Activated naive CD4-positive, alpha-beta T cell treated with Interleukin-2 at 50 U/mL for 16 hours (primary cell): ENCODE results near the gene FTH1.
"Not testable (repeated sequence)": the region's sequence is repeated elsewhere in the genome, so short reads cannot be mapped to it uniquely, and the experiment has no call there.

Experiments used
- DNase-seq: peaks from one replicate; pipeline ENCODE4 v3.0.0-alpha.2; 2020

FTH1 gene

DNA sequence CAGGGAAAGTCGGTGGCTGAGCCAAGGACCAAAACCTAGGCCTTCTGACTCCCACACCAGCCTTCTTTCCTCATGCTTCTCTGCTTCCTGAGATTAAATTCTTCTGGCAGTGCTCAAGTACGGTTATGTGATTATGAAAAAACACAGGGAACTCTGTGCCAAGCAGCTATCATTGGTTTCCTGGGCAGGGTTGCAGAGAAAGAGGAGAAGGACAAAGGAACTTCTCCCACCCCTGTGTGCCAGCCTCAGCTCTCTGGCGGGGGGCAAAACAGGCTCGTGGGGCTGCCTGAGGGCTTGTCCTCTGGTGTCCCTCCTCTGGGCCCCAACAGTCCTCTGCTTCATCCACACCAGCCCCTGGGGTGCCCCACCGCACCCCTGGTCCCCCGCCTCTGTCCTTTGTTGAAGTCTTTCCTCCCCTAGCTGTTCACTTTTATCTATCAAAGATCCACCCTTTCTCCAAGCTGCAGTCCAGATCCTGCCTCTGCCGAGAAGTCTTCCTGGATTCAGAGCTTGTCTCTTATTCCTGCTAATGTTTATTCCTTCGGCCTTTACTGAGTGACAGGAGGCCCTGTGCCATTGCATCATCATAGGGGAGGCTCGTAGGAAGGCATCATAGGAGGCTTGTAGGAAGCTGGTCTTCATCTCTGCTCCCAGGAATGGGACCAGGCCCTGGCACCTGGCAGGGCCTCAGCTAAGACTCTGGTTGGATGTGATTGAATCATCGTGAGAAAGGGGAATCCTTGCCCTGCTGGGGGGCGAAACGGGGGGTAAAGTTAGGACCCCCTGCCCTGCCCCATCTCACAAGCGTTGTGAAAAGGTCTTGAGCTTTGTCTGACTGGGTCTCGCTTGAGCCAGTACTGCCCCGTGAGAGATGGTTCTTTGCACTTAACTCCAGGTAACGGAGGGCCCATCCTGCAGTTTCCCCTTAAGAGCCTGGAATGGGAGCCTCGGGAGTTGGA, 11.5 kb upstream of the FTH1 start:
- DNase-seq: no peak

DNA sequence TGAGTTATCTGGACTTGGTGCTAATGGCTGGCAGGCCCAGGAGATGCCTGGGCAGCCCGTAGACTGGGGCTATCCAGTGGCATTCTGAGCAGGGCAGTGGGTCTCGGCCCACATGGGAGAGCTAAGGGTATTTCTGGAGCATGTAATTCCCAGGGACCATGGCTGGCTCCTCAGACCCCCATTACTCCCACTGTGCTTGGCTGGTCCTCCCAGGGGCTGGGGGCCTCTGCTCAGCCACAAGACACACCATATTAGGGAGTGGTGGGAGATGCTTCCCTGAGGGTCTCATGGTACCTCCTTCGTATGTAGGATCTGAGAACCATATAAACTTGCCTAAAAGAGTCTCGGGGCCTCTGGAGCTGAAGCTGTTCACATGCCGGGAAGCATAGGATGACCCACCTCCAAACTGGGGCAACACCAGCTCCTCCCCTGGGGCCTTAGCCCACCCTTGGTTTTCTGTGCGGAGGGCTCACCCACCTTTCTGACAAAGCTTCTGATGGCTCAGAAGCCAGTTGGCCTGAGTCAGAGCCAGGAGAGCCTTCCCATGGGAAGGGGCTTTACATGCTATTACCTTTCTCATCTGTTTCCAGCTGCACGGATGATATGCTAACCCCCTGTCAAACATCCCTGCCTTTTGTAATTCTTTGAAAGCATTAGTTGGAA, 9.5 kb upstream of the FTH1 start:
- no peak for DNase-seq

DNA sequence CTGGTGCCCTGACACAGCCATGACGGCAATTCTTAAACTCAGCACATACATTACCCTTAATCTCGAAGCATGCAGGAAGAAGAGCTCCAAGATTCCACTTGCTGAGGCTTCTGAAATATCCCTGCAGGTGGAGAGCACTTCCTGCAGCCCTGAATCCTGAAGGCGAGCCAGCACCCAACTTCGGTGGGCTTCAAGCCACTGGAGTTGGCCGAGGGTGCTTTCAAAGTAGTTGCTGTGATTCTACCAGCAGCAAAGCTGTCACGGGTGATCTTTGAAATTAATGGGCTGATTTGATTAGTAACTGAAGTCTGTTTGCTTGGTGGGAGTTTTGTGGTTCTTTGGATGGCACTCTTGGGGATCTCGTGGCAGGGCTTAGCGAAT, 9.0 kb upstream of the FTH1 start:
- no peak for DNase-seq

DNA sequence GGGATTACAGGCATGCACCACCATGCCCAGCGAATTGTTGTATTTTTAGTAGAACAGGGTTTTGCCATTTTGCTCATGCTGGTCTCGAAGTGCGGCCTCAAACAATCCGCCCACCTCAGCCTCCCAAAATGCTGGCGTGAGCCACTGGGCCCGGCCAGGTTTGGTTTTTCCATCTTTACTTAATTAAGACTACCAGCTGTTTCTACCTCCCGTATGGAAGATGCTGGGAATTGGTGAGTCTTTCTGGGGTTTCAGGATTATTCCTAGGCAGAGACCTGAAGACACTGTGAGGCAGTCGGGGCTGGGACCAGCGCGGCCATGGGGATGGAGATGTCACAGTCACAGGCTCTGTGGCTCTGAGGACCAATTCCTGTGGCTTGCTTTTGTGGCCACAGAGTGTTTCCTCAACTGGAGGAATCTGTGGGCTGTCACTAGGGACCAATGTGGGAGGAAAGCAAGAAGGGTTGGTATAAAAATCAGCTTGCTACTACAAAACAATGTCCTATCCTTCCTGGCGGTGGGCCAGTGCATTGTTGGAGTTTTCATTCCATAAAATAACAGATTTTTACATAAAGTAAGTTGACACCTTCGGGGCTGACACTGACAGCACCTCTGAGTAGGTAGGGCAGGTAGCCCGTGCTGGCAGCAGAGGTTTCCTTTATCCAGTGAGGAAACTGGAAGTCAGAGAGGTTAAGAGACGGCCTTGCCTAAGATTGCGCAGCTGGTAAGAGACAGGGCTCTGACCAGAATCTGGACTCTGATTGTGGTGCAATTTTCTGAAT, 8.4 kb upstream of the FTH1 start:
- no peak for DNase-seq

DNA sequence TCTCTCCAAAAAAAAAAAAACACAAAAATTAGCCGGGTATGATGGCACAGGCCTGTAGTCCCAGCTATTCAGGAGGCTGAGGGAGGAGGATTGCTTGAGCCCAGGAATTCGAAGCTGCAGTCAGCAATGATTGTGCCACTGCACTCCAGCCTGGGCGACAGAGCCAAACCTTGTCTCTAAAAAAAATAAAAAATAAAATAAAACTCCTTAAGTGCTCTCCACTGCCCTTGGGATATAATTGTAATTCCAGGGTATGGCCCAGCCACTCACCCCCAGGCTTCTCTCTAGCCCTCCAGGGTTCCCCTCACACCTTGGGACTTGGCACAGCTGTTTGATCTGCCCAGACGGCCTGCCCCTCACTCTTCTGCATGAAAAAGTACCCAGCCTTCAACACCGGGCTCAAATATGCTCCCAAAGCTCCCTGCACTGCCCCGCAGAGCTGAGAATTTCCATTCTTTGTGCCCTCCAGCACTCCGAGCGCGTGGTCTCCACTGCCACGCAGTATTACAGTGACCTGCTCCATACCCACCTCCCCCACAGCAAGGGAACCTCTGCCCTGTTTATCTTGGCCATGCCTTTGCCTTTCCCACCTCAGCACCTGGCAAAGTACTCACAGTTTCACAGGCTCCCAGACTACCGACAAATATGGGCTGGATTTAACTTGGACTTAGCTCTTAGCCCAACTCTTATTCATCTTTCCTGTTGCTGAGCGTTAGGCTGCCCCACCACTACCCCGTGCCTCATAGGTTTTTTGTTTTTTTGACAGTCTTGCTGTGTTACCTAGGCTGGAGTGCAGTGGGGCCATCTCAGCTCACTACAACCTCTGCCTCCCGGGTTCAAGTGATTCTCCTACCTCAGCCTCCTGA, 7.6 kb upstream of the FTH1 start:
- DNase-seq: no peak

DNA sequence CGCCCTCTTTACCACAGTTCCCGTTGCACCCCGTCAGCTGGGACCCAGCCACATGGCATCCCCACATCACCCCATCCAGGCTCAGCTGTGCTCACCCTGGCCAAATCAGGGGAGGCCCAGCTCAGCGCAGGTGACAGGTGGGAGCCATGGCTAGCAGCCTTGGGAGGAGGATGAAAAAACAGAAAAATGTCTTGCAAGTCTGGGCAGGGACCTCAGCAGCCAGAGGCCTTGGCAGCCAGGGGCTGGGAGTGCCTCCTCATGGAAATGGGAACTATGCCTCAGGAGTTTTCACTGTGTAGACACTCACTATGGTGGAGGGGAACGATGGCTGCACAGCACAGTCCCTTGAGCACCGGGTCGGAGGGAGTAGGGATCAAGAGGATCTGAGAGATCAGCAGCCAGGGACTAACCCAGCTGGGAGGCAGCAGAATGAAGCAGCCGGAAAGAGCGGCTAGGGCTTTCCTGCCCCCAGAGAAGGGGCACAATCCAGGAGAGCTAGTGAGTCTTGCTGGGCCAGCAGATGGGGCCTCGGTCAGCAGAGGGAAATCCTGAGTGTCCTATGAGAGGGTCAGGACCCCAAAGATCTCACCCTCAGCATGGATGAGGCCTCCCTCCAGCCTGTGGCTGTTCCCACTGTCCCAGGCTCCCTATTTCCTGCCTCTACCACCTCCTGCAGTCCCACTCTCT, 6.2 kb upstream of the FTH1 start:
- DNase-seq: no peak

DNA sequence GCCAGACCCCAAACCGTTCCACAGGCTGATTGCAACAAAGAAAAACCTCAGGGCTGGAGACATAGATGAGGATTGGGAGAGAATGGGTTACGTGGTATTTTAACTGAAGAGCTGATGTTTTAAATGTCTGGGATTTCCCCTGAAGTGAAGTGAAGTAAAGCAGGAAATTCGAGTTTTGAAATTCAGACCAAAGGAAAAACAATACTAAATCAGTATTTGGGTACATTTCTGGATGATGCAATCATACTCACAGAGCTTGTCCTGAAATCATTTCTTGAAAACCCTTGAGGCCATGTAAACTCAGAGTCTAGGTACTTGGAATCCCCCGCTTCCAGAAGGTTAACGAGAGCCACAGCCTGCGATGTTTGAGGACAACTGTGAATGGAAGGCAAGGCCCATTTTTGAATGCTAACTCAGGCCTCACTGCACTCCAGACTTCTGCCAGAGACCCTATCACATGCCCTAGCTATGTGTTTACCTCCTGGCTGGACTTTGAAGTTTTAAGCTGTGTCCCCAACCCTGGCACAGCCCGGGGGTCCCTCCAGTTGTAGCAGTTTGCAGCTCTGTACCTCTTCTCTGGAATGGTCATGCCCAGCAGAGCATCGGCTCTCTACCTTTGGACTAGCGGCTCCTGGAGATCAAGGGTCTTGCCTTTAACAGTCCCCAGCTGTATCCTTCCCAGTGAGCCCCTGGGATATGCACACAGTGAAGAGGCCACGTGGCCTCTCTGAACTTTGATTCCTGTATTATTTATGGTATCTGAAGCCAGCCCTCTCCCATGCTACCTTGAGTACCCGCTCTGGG, 5.4 kb upstream of the FTH1 start:
- DNase-seq: no peak

DNA sequence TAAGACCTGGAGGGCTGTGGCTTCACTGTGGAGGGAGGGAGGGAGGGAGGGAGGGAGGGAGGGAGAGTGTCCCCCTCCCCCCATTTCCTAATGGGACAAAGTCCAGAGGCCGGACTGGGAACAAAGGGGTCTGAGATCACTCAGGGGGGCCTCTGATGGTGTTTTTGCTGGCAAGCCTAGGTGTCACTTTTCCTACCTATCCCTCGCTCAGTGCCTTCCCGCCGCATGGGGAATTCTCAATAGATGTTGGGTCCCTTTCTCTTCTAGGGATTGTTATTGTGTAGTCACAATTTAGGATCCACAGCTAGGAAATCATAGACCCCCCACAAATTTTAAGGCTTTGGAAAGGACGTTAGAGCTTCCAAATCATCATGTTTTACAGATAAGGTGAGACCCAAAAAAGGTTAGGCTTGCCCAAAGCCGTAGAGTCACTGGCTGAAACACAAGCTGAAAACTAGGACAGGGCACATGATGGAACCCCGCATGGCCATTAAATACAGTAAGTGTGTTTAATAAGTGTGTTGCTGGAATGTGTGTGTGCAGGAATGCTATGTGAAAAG, 4.8 kb upstream of the FTH1 start:
- no peak for DNase-seq

DNA sequence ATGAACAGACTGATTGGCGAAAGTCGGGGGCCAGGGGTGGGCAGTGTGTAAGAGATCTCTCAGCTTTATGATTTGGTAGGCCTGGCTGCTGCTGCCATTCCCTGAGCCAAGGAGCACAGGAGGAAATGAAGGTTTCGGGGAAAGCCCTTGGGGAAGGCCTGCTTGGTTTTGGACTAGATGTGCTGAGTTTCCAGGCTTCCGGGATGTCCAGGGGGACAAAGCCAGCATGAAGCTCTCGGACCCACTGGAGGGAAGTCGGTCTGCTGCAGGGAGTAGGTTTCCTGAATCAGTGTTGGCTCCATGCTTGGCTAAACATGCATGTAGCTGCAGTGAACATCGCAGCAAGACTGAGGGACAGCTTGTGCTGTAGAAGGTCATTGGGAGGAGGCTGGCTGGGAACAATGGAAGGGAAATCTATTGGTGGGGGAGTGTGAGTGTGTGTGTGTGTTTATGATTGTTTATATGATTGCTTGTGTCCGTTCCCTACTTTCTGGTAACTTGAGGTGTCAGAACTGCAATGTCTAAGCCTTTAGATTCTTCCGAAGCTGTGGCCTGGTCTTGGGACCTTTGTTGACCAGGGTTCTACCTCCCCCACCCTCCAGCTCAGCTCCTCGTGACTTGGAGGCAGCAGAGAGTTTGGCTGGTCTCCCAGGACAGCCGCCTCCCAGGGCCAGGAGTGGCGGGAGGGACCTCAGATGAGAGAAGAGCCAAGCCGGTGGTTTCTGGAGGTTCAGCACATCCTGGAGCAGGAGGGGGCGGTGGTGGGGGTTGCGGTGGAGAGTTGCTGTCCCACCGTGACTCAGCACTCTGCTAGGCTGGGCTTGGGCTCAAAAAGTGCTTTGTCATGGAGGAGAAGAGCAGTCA, 4.0 kb upstream of the FTH1 start:
- peak; percentile 47 for DNase-seq

DNA sequence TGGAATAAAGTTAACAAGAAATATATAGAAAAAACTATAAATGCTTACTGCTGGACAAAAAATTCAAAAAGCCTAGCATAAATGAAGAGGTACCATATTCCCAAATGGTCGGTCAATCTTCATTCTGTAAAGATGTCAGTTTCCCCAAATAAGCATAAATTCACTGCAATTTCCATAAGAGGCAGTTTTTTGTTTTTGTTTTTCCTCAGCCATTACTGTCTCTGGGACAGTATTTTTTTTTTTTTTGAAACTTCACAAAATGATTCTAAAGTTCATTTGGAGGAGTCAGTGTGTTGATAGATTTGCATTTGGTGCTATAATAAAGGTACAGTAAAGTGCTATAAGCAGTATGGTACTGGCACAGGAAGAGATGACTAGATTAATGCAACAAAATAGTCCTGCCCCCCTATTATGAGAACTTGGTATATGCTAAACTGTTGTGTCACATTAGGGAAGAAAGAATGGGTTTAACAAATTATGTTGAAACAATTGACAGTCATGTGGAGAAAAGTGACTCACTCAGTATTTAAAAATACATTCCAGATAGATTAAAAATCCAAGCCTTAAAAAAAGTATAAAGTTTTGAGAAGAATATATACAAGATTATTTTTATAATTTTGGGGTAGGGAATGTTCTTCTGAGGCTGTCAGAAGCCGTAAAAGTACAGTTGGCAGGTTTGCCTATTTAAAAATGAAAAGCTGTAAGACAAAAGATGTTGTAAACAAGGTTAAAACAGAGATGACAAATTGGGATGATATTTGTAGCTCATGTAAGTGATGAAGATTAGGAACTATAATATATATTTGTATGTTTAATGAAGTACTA, 2.6 kb upstream of the FTH1 start:
- DNase-seq: no peak

DNA sequence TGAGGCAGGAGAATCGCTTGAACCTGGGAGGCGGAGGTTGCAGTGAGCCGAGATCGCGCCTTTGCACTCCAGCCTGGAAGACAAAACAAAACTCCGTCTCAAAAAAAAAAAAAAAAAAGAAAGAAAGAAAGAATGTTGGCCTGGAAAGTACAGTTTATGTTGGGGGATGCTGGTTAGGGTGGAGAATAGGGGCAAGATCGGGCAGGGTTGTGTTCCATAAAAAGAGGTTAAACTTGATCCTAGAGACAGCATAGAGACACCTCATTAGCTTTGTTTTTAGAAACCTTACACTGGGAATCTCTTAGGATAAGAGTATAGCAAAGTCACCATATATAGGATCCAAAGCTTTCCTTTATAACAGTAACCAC, 1.9 kb upstream of the FTH1 start:
- no peak for DNase-seq

DNA sequence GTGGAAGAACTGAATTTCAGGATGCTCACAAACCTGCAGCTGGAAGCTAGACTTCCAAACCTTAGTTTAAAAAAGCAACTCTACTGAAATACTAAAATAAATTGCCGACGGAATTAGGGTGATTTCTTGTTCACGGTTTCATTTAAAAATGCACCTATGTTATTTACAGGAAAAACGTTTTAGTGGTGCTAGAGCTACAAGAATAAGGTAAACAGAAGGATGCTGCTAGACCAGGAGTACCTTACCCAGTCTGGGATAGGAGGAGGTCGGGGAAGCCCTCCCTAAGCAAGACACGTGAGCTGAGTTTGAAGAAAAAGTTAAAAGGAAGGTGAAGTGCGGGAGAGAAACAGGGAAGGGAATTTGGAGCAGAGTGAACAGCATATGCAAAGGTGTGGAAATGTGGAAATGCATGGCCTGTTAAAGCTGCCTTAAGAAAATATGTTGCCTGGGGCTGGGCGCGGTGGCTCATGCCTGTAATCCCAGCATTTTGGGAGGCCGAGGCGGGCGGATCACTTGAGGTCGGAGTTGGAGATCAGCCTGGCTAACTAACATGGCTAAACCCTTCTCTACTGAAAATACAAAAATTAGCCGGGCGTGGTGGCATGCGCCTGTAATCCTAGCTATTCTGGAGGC, 1.4 kb upstream of the FTH1 start:
- no peak for DNase-seq

DNA sequence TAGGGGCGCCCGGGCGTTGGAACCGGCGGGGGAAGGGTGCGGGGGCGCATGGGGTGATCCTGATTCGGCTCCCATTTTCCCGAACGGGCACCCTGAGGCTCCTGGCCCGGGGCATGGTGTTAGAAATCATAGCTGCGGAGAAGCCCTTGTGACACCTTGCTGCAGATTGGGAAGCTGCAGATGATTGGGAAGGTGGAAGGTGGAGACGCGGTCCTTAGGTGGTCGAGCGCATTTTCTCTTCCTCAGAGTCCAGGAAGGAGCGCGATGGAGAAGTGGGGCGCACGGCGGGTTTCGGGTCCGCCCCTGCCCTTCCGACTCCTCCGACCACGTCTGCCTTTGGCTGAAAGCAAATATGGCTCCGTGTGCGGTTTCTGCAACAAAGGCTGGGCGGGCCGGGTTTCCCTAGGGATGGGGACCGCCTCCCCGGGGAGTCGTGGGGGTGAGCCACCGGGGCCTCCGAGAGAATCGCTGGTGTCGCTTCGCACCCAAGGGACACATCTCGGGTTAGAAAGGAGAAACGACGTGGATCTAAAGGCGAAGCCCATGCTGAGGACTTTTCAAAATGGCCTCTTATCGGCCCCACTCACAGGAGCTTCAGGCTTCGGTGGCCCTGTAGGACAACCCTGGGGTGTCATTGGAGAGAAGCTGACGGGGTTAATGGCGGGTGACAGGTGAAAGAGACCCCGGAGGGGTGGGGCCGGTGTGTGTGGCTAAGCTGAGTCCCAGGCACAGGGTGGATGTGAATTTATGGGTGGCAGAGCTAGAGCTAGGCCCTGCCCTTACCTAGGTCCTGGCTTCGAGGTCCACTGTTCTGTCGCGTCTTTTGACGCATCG, 707 bp upstream of the FTH1 start:
- peak; percentile 37 for DNase-seq

DNA sequence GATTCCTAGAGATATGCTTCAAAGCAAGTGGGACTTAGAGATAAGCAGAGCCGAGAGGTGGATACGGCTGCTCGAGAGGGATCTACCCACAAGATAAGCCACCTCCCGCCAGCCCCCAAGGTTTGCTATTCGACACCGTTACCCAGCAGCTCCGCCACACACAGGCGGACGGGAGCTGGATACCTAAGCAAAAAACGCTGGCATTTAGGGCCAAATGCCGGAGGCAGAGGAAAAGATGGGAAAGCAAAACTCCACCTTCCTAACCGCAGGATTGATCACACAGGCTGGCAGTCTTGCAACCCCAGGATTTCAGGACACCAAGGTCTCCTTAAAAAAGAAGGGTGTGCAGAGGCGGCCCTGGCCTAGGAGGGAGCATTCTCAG, 709 bp downstream of the FTH1 start:
- peak; percentile 37 for DNase-seq

DNA sequence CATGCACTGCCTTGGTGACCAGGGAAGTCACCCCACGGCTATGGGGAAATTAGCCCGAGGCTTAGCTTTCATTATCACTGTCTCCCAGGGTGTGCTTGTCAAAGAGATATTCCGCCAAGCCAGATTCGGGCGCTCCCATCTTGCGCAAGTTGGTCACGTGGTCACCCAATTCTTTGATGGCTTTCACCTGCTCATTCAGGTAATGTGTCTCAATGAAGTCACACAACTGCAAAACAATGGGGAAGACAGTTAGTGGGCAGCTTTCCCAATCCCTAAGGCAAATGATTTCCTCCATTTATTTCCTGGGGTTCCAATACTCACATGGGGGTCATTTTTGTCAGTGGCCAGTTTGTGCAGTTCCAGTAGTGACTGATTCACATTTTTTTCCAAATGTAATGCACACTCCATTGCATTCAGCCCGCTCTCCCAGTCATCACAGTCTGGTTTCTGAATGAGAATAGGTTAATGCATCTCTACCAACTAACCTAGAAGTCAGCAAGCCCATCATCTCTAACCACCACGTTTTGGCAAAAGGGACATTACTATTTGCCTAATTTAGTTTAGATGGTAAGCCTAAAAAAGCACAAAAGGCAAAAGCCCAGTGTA, 2.7 kb downstream of the FTH1 start:
- DNase-seq: not testable (repeated sequence)

DNA sequence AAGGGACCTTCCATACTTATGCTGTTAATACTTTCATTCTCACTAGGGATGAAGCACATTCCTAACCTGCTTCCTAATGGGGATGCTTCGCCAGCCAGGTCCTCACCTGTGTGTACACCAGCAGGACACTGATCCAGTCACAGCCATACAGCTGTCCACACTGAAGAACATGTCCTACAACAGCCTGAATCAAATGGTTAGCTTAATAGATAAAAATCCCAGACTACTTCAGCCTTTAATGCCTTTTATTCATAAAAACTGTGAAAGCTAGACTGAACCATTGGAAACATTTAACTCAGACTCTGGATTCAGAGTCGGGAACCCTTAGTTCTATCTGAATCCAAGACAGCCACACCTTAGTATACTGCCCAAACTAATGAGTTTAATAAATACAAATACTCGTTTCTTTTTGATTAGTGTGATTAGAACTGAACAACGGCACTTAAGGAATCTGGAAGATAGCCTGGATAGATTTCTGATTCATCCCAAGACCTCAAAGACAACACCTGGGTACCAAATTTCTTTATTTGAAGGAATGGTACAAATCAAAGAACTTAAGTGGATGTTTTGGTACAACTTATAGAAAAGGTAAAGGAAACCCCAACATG, 3.3 kb downstream of the FTH1 start:
- no peak for DNase-seq
